ENCODE results near the gene CCNT1. TPM values are rescaled to one million over a fixed set of nuclear protein-coding genes. Genes with fewer than 3 reads are reported as not detected.

The CCNT1 gene
- total and polyA plus RNA-seq, 10 of the 15 experiments (the other 5 are each of a cell fraction or from before 2014, with no cell fraction given), result 6.3 to 37.3 (median 20.0) TPM

GRCh38 chr12:48671231-48671856 lies 45.2 kb downstream of the CCNT1 start (continued):
- TF ChIP-seq, protein P1, sequence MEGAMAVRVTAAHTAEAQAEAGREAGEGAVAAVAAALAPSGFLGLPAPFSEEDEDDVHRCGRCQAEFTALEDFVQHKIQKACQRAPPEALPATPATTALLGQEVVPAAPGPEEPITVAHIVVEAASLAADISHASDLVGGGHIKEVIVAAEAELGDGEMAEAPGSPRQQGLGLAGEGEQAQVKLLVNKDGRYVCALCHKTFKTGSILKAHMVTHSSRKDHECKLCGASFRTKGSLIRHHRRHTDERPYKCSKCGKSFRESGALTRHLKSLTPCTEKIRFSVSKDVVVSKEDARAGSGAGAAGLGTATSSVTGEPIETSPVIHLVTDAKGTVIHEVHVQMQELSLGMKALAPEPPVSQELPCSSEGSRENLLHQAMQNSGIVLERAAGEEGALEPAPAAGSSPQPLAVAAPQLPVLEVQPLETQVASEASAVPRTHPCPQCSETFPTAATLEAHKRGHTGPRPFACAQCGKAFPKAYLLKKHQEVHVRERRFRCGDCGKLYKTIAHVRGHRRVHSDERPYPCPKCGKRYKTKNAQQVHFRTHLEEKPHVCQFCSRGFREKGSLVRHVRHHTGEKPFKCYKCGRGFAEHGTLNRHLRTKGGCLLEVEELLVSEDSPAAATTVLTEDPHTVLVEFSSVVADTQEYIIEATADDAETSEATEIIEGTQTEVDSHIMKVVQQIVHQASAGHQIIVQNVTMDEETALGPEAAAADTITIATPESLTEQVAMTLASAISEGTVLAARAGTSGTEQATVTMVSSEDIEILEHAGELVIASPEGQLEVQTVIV (IDR thresholded peaks at IDR 0.05; ENCODE audit: borderline replicate concordance, partially characterized antibody), result no peak

GRCh38 chr12:48668996-48669395 lies 47.5 kb downstream of the CCNT1 start:
- Histone ChIP-seq H3K4me1 (ENCODE audit: control insufficient read depth, insufficient read depth, low read length) (no peaks in the 10 kb centered on the region), H2AFZ (ENCODE audit: control insufficient read depth, low read depth, low read length) (no peak overlapping the region), H3K4me2 (ENCODE audit: control insufficient read depth, insufficient read depth) (no peak overlapping the region), H3K27me3 (replicated peaks in 1 of 2; ENCODE audit: control insufficient read depth in 2 of 2, insufficient read depth in 2 of 2, low read length in 1 of 2) (no peaks in the 10 kb centered on the region), H3K9me3 (replicated peaks; ENCODE audit: control insufficient read depth, insufficient read depth, low read length) (no peaks in the 10 kb centered on the region), H3K9ac (ENCODE audit: control insufficient read depth, insufficient read depth, low read length) (no peak overlapping the region), H3K79me2 (ENCODE audit: control insufficient read depth, insufficient read depth, low read length) (peaks cover 2% of the 10 kb centered on the region; the same call in 1 of the 2 replicates), H3K4me3 (no peak overlapping the region), H4K20me1 (ENCODE audit: control insufficient read depth, insufficient read depth) (no peaks in the 10 kb centered on the region), H3K36me3 (ENCODE audit: control insufficient read depth in 2 of 2, insufficient read depth in 2 of 2, low read length in 1 of 2) (peaks cover 10 to 33% of the 10 kb centered on the region in 2 experiments), H3K27ac (ENCODE audit: control insufficient read depth, insufficient read depth) (no peak overlapping the region)
- RAD21 ChIA-PET (ENCODE audit: unreplicated experiment), result no interaction called here
- in situ Hi-C loops (cut with MboI) (no loop called here), intact Hi-C loops (cut with micrococcal nuclease; ENCODE audit: unreplicated experiment) (no loop called here)
- SMC1A ChIA-PET (ENCODE audit: uncharacterized antibody, unreplicated experiment), result interaction anchor here (0.6 kb wide), 1 partner anchor 229 kb away, joined by 3 read pairs; no protein-coding TSS in a partner anchor
- no peak for ATAC-seq
- no TSS peak for BruUV-seq (replicated peaks)
- POLR2A ChIA-PET, result no interaction called here
- FAIRE-seq, result no peak
- WGBS (ENCODE audit: insufficient coverage, insufficient replicate concordance, low lambda C conversion rate, missing lambda C conversion rate), result 96% methylated on average over 14 of the region's 14 CpGs
- CTCF ChIA-PET, result interaction anchor here (0.7 kb wide), 1 partner anchor 40 kb away, joined by 4 read pairs; no protein-coding TSS in a partner anchor
- no peak for DNase-seq (ENCODE audit: low read depth, low spot score)
- TF ChIP-seq, protein P2, sequence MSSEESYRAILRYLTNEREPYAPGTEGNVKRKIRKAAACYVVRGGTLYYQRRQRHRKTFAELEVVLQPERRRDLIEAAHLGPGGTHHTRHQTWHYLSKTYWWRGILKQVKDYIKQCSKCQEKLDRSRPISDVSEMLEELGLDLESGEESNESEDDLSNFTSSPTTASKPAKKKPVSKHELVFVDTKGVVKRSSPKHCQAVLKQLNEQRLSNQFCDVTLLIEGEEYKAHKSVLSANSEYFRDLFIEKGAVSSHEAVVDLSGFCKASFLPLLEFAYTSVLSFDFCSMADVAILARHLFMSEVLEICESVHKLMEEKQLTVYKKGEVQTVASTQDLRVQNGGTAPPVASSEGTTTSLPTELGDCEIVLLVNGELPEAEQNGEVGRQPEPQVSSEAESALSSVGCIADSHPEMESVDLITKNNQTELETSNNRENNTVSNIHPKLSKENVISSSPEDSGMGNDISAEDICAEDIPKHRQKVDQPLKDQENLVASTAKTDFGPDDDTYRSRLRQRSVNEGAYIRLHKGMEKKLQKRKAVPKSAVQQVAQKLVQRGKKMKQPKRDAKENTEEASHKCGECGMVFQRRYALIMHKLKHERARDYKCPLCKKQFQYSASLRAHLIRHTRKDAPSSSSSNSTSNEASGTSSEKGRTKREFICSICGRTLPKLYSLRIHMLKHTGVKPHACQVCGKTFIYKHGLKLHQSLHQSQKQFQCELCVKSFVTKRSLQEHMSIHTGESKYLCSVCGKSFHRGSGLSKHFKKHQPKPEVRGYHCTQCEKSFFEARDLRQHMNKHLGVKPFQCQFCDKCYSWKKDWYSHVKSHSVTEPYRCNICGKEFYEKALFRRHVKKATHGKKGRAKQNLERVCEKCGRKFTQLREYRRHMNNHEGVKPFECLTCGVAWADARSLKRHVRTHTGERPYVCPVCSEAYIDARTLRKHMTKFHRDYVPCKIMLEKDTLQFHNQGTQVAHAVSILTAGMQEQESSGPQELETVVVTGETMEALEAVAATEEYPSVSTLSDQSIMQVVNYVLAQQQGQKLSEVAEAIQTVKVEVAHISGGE (CRISPR knock-in tag; IDR thresholded peaks at IDR 0.05), result no peak
- TF ChIP-seq MAX (IDR thresholded peaks at IDR 0.05; ENCODE audit: low read depth, low read length) (no peak), TBL1XR1 (IDR thresholded peaks at IDR 0.05; ENCODE audit: low read depth, low read length) (no peak), PML (IDR thresholded peaks at IDR 0.05; ENCODE audit: low read length) (no peak), ELK1 (IDR thresholded peaks at IDR 0.05; ENCODE audit: low read depth, low read length) (no peak), BRCA1 (IDR thresholded peaks at IDR 0.05; ENCODE audit: low read depth, low read length) (no peak), RFX5 (IDR thresholded peaks at IDR 0.05; ENCODE audit: low read depth, low read length) (no peak), CEBPB (IDR thresholded peaks at IDR 0.05; ENCODE audit: borderline replicate concordance in 1 of 2, low read depth in 2 of 2, low read length in 2 of 2) (no peak)
- TF ChIP-seq, protein P3, sequence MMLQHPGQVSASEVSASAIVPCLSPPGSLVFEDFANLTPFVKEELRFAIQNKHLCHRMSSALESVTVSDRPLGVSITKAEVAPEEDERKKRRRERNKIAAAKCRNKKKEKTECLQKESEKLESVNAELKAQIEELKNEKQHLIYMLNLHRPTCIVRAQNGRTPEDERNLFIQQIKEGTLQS (IDR thresholded peaks at IDR 0.05; ENCODE audit: borderline replicate concordance, extremely low read depth, low read depth, low read length), result no peak
